ENCODE data around the gene WDR44. TPM values are rescaled to one million over a fixed set of nuclear protein-coding genes. Genes with fewer than 3 reads are reported as not detected.
"Not testable (repeated sequence)": the region's sequence is repeated elsewhere in the genome, so short reads cannot be mapped to it uniquely, and the experiment has no call there.

The WDR44 gene
- polyA plus RNA-seq = 1 to 10 TPM; 5.1 to 7.5 (median 6.4) TPM
- long read RNA-seq, donor 1 = 0 reads
- long read RNA-seq, donor 2 = 0 reads
- long read RNA-seq, donor 3 = 0 reads
- long read RNA-seq, donor 4 = 0 reads
- long read RNA-seq, donor 5 = 0 reads
- long read RNA-seq, donor 6, full-length matches to known transcripts = 1 of 1 reads
- long read RNA-seq, donor 6, partial matches to known transcripts = 0 of 1 reads
- long read RNA-seq, donor 6, other reads (novel, unspliced or antisense) = 0 of 1 reads
- long read RNA-seq, donor 7, full-length matches to known transcripts = 2 of 2 reads
- long read RNA-seq, donor 7, partial matches to known transcripts = 0 of 2 reads
- long read RNA-seq, donor 7, other reads (novel, unspliced or antisense) = 0 of 2 reads
- long read RNA-seq, donor 8, full-length matches to known transcripts = 1 of 1 reads
- long read RNA-seq, donor 8, partial matches to known transcripts = 0 of 1 reads
- long read RNA-seq, donor 8, other reads (novel, unspliced or antisense) = 0 of 1 reads
- long read RNA-seq, donor 9 = 0 reads
- long read RNA-seq, donor 10, full-length matches to known transcripts = 2 of 2 reads
- long read RNA-seq, donor 10, partial matches to known transcripts = 0 of 2 reads
- long read RNA-seq, donor 10, other reads (novel, unspliced or antisense) = 0 of 2 reads

GRCh38 chrX:118345464-118346257 lies at the start of gene WDR44:
TSS of gene WDR44 (plus strand) at chrX:118346106. CDS start at chrX:118346504, 398 bp downstream.
- no peaks in the 10 kb centered on the region for H3K4me1 ChIP-seq (ENCODE audit: control insufficient read depth in 3 of 3, insufficient read depth in 2 of 3, low read depth in 1 of 3, low read length in 2 of 3)
- peak within 1 kb of the TSS; percentile 58 to 93 (median 70) for H3K4me3 ChIP-seq (ENCODE audit: low read depth in 1 of 3, low read length in 3 of 3)
- no peaks in the 10 kb centered on the region for H3K9me3 ChIP-seq (ENCODE audit: control insufficient read depth in 2 of 2, insufficient read depth in 1 of 2, low read depth in 1 of 2, low read length in 1 of 2)
- peak; percentile 95 to 96 for DNase-seq
- peak within 1 kb of the TSS; percentile 84 to 98 (median 95) for H3K27ac ChIP-seq (ENCODE audit: low read depth in 1 of 3, low read length in 2 of 3)
- FAIRE-seq = no peak
- H3K27me3 ChIP-seq (ENCODE audit: control insufficient read depth in 3 of 3, insufficient read depth in 3 of 3, low read length in 3 of 3) = no peaks in the 10 kb centered on the region
- no peaks in the 10 kb centered on the region for H3K36me3 ChIP-seq (ENCODE audit: control insufficient read depth in 3 of 3, insufficient read depth in 2 of 3, low read depth in 1 of 3, low read length in 3 of 3)
- WGBS, 3 donors = 0 to 53% (median 14%) methylated on average over 53 to 60 of the region's 60 CpGs

GRCh38 chrX:118305827-118306226 lies 40.1 kb upstream of the WDR44 start:
- 91 to 98% (median 97%) methylated on average over 2 of the region's 2 CpGs for WGBS, 3 donors
- not testable (repeated sequence) for H3K27me3 ChIP-seq (ENCODE audit: control insufficient read depth in 3 of 3, insufficient read depth in 3 of 3, low read length in 3 of 3); H3K36me3 ChIP-seq (ENCODE audit: control insufficient read depth in 3 of 3, insufficient read depth in 2 of 3, low read depth in 1 of 3, low read length in 3 of 3); DNase-seq; H3K4me3 ChIP-seq (ENCODE audit: low read depth in 1 of 3, low read length in 3 of 3); H3K4me1 ChIP-seq (ENCODE audit: control insufficient read depth in 3 of 3, insufficient read depth in 2 of 3, low read depth in 1 of 3, low read length in 2 of 3); H3K9me3 ChIP-seq (ENCODE audit: control insufficient read depth in 2 of 2, insufficient read depth in 1 of 2, low read depth in 1 of 2, low read length in 1 of 2); H3K27ac ChIP-seq (ENCODE audit: low read depth in 1 of 3, low read length in 2 of 3); FAIRE-seq

- no peak overlapping the region for H3K27ac ChIP-seq (ENCODE audit: low read depth in 1 of 3, low read length in 2 of 3)
- no peak overlapping the region for H3K4me3 ChIP-seq (ENCODE audit: low read depth in 1 of 3, low read length in 3 of 3)
- FAIRE-seq (no peak), DNase-seq (no peak)
- H3K4me1 ChIP-seq (ENCODE audit: control insufficient read depth in 3 of 3, insufficient read depth in 2 of 3, low read depth in 1 of 3, low read length in 2 of 3) = no peaks in the 10 kb centered on the region
- H3K27me3 ChIP-seq (ENCODE audit: control insufficient read depth in 3 of 3, insufficient read depth in 3 of 3, low read length in 3 of 3) = no peaks in the 10 kb centered on the region
- WGBS, 3 donors = 67 to 99% (median 93%) methylated on average over 2 of the region's 2 CpGs
- no peaks in the 10 kb centered on the region for H3K9me3 ChIP-seq (ENCODE audit: control insufficient read depth in 2 of 2, insufficient read depth in 1 of 2, low read depth in 1 of 2, low read length in 1 of 2)
- H3K36me3 ChIP-seq (ENCODE audit: control insufficient read depth in 3 of 3, insufficient read depth in 2 of 3, low read depth in 1 of 3, low read length in 3 of 3) = no peaks in the 10 kb centered on the region
Observed at GRCh38 chrX:118315529-118315928, 30.4 kb upstream of the WDR44 start.

- no peaks in the 10 kb centered on the region for H3K4me1 ChIP-seq (ENCODE audit: control insufficient read depth in 3 of 3, insufficient read depth in 2 of 3, low read depth in 1 of 3, low read length in 2 of 3)
- WGBS, 3 donors = 68 to 79% (median 78%) methylated on average over 4 of the region's 4 CpGs
- no peak for FAIRE-seq
Observed at GRCh38 chrX:118324588-118324987, 21.3 kb upstream of the WDR44 start.

GRCh38 chrX:118325453-118325852 lies 20.5 kb upstream of the WDR44 start:
- FAIRE-seq = no peak
- Histone ChIP-seq H3K4me3 (ENCODE audit: low read depth in 1 of 3, low read length in 3 of 3) (no peak overlapping the region), H3K27ac (ENCODE audit: low read depth in 1 of 3, low read length in 2 of 3) (no peak overlapping the region), H3K36me3 (ENCODE audit: control insufficient read depth in 3 of 3, insufficient read depth in 2 of 3, low read depth in 1 of 3, low read length in 3 of 3) (no peaks in the 10 kb centered on the region), H3K27me3 (ENCODE audit: control insufficient read depth in 3 of 3, insufficient read depth in 3 of 3, low read length in 3 of 3) (no peaks in the 10 kb centered on the region), H3K9me3 (ENCODE audit: control insufficient read depth in 2 of 2, insufficient read depth in 1 of 2, low read depth in 1 of 2, low read length in 1 of 2) (no peaks in the 10 kb centered on the region), H3K4me1 (ENCODE audit: control insufficient read depth in 3 of 3, insufficient read depth in 2 of 3, low read depth in 1 of 3, low read length in 2 of 3) (no peaks in the 10 kb centered on the region)
- 31 to 80% (median 63%) methylated on average over 2 of the region's 2 CpGs for WGBS, 3 donors
- no peak for DNase-seq

More at GRCh38 chrX:118324588-118324987, 21.3 kb upstream of the WDR44 start:
- Histone ChIP-seq H3K27me3 (ENCODE audit: control insufficient read depth in 3 of 3, insufficient read depth in 3 of 3, low read length in 3 of 3) (no peaks in the 10 kb centered on the region), H3K9me3 (ENCODE audit: control insufficient read depth in 2 of 2, insufficient read depth in 1 of 2, low read depth in 1 of 2, low read length in 1 of 2) (no peaks in the 10 kb centered on the region), H3K36me3 (ENCODE audit: control insufficient read depth in 3 of 3, insufficient read depth in 2 of 3, low read depth in 1 of 3, low read length in 3 of 3) (no peaks in the 10 kb centered on the region), H3K27ac (ENCODE audit: low read depth in 1 of 3, low read length in 2 of 3) (no peak overlapping the region), H3K4me3 (ENCODE audit: low read depth in 1 of 3, low read length in 3 of 3) (no peak overlapping the region)
- DNase-seq = no peak

GRCh38 chrX:118329175-118329574 lies 16.7 kb upstream of the WDR44 start:
- WGBS, 3 donors = 39 to 45% (median 41%) methylated on average over 3 of the region's 3 CpGs
- Histone ChIP-seq H3K4me3 (ENCODE audit: low read depth in 1 of 3, low read length in 3 of 3) (no peak overlapping the region), H3K27ac (ENCODE audit: low read depth in 1 of 3, low read length in 2 of 3) (no peak overlapping the region), H3K36me3 (ENCODE audit: control insufficient read depth in 3 of 3, insufficient read depth in 2 of 3, low read depth in 1 of 3, low read length in 3 of 3) (no peaks in the 10 kb centered on the region), H3K27me3 (ENCODE audit: control insufficient read depth in 3 of 3, insufficient read depth in 3 of 3, low read length in 3 of 3) (no peaks in the 10 kb centered on the region), H3K9me3 (ENCODE audit: control insufficient read depth in 2 of 2, insufficient read depth in 1 of 2, low read depth in 1 of 2, low read length in 1 of 2) (no peaks in the 10 kb centered on the region), H3K4me1 (ENCODE audit: control insufficient read depth in 3 of 3, insufficient read depth in 2 of 3, low read depth in 1 of 3, low read length in 2 of 3) (no peaks in the 10 kb centered on the region)
- DNase-seq (no peak), FAIRE-seq (no peak)

GRCh38 chrX:118337687-118338086 lies 8.2 kb upstream of the WDR44 start:
- WGBS, 3 donors = 57 to 88% (median 58%) methylated on average over 2 of the region's 2 CpGs
- Histone ChIP-seq H3K36me3 (ENCODE audit: control insufficient read depth in 3 of 3, insufficient read depth in 2 of 3, low read depth in 1 of 3, low read length in 3 of 3) (no peaks in the 10 kb centered on the region), H3K27me3 (ENCODE audit: control insufficient read depth in 3 of 3, insufficient read depth in 3 of 3, low read length in 3 of 3) (no peaks in the 10 kb centered on the region), H3K4me3 (ENCODE audit: low read depth in 1 of 3, low read length in 3 of 3) (no peak overlapping the region), H3K9me3 (ENCODE audit: control insufficient read depth in 2 of 2, insufficient read depth in 1 of 2, low read depth in 1 of 2, low read length in 1 of 2) (no peaks in the 10 kb centered on the region), H3K27ac (ENCODE audit: low read depth in 1 of 3, low read length in 2 of 3) (no peak overlapping the region), H3K4me1 (ENCODE audit: control insufficient read depth in 3 of 3, insufficient read depth in 2 of 3, low read depth in 1 of 3, low read length in 2 of 3) (no peaks in the 10 kb centered on the region)
- DNase-seq = no peak
- FAIRE-seq = no peak

- no peak for FAIRE-seq
- Histone ChIP-seq H3K4me1 (ENCODE audit: control insufficient read depth in 3 of 3, insufficient read depth in 2 of 3, low read depth in 1 of 3, low read length in 2 of 3) (no peaks in the 10 kb centered on the region), H3K4me3 (ENCODE audit: low read depth in 1 of 3, low read length in 3 of 3) (no peak overlapping the region), H3K27me3 (ENCODE audit: control insufficient read depth in 3 of 3, insufficient read depth in 3 of 3, low read length in 3 of 3) (no peaks in the 10 kb centered on the region), H3K27ac (ENCODE audit: low read depth in 1 of 3, low read length in 2 of 3) (no peak overlapping the region), H3K36me3 (ENCODE audit: control insufficient read depth in 3 of 3, insufficient read depth in 2 of 3, low read depth in 1 of 3, low read length in 3 of 3) (no peaks in the 10 kb centered on the region), H3K9me3 (ENCODE audit: control insufficient read depth in 2 of 2, insufficient read depth in 1 of 2, low read depth in 1 of 2, low read length in 1 of 2) (no peaks in the 10 kb centered on the region)
- DNase-seq = no peak
Observed at GRCh38 chrX:118338930-118339329, 7.0 kb upstream of the WDR44 start.
